Small intestine (tissue), 7 donors: ENCODE measurements around the gene BFSP2. TPM values are rescaled to one million over a fixed set of nuclear protein-coding genes. Genes with fewer than 3 reads are reported as not detected.
"Not testable (repeated sequence)": the region's sequence is repeated elsewhere in the genome, so short reads cannot be mapped to it uniquely, and the experiment has no call there.

Source experiments
- DNase-seq, 2 donors: peaks; one replicate each; pipeline versions ENCODE4 v3.0.0 to v3.0.0-alpha.2; 2013
- FAIRE-seq: peaks from 2 replicates; lab custom pipeline; 2012; peaks lifted over from hg19 to GRCh38; lab: Jason Lieb, UNC
- H3K27ac ChIP-seq, 3 donors: one replicate each; pipeline ENCODE4 v1.5.1; 2013; ENCODE audit warnings: low read length in 2 of 3, mild to moderate bottlenecking in 2 of 3, control low read depth in 1 of 3, inconsistent platforms in 1 of 3, low read depth in 1 of 3, moderate library complexity in 1 of 3
- H3K27me3 ChIP-seq, 3 donors: one replicate each; pipeline ENCODE4 v1.6.1; 2013; ENCODE audit warnings: low read length in 3 of 3, inconsistent platforms in 1 of 3; ENCODE audit not compliant: control insufficient read depth in 3 of 3, insufficient read depth in 3 of 3
- H3K36me3 ChIP-seq, 3 donors: one replicate each; pipeline ENCODE4 v1.6.1; 2013; ENCODE audit warnings: low read length in 3 of 3, inconsistent platforms in 1 of 3, low read depth in 1 of 3, mild to moderate bottlenecking in 1 of 3, moderate library complexity in 1 of 3; ENCODE audit not compliant: control insufficient read depth in 3 of 3, insufficient read depth in 2 of 3
- H3K4me1 ChIP-seq, 3 donors: one replicate each; pipeline ENCODE4 v1.6.1; 2013; ENCODE audit warnings: low read length in 2 of 3, inconsistent platforms in 1 of 3, low read depth in 1 of 3, mild to moderate bottlenecking in 1 of 3, moderate library complexity in 1 of 3; ENCODE audit not compliant: control insufficient read depth in 3 of 3, insufficient read depth in 2 of 3
- H3K4me3 ChIP-seq, 3 donors: one replicate each; pipeline ENCODE4 v1.5.1; 2013; ENCODE audit warnings: low read length in 3 of 3, control low read depth in 1 of 3, inconsistent platforms in 1 of 3, low read depth in 1 of 3, mild to moderate bottlenecking in 1 of 3, moderate library complexity in 1 of 3
- H3K9me3 ChIP-seq, 2 donors: one replicate each; pipeline ENCODE4 v1.6.1; 2013; ENCODE audit warnings: low read depth in 1 of 2, low read length in 1 of 2; ENCODE audit not compliant: control insufficient read depth in 2 of 2, insufficient read depth in 1 of 2
- WGBS, 3 donors: extraction: QIAGEN DNeasy Blood & Tissue Kit; methylation state at CpG; one replicate each; pipeline ENCODE4 v1.1.7; 2013; 5-methylcytosine and 5-hydroxymethylcytosine counted together
- polyA plus RNA-seq, 4 donors: library from polyadenylated mRNA; stranded (reverse) in 3 of 4; unstranded in 1 of 4; fragments of 200-250 nt in 3 of 4; fragments of 120-200 nt in 1 of 4; gene quantifications; one replicate each; pipeline versions ENCODE4 v1.2.1 to v1.2.3, GENCODE V29; 2013
- donor health status: healthy with polysubstance abuse.
- donor health status: control.
- donor health status: control.
- donor health status: Bipolar disorder and iron deficiency.
- donor health status: healthy.

The BFSP2 gene
- polyA plus RNA-seq, 4 donors, result 1.3 TPM; not detected in 3

DNA sequence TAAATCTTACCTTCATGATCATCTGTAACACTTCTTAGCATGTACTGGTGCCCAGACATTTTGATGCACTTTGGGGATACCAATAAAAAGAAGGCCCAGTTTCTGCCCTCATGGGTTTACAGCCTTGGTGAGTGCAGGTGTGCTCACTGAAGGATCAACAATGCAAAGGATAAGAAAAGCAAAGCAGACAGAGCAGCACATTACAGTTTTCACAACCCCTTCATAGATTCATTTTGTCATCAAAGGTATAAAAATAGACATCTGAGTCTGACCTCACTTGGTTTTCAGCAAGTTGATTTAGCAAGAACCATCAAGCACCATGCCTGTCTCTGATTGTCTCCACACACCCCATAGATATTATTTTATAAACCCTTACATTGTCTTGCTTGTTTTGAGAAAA, 77.6 kb downstream of the BFSP2 start:
- no peaks in the 10 kb centered on the region for H3K9me3 ChIP-seq
- FAIRE-seq (no peak), DNase-seq (no peak)
- peak overlapping the region in 1 of 3 donors; percentile 67 for H3K27ac ChIP-seq
- H3K36me3 ChIP-seq, result no peaks in the 10 kb centered on the region
- peaks cover 0 to 15% (median 6%) of the 10 kb centered on the region in 3 donors for H3K4me1 ChIP-seq
- no peak overlapping the region for H3K4me3 ChIP-seq
- no peaks in the 10 kb centered on the region for H3K27me3 ChIP-seq

DNA sequence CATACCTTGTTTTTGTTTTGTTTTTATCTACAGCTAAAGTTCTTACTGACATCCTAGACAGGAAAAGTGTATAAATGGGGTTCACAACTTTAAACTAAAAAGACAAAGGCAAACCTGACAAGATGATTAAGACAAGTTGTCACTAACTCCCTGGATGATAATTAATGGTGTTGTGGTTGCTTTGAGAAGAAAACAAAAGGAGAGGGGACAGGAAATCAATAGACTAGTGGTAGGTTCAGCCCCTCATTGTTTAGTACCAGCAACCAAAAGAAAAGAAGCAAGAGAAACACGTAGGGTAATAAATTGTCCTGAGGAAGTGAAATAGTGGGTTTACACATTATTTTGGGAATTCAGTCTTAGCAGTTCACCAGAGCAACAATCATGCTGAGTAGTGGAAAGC, 78.8 kb downstream of the BFSP2 start:
- Histone ChIP-seq H3K4me1 (peaks cover 0 to 15% (median 4%) of the 10 kb centered on the region in 3 donors), H3K4me3 (no peak overlapping the region), H3K27ac (no peak overlapping the region), H3K36me3 (no peaks in the 10 kb centered on the region), H3K27me3 (no peaks in the 10 kb centered on the region), H3K9me3 (no peaks in the 10 kb centered on the region)
- DNase-seq (no peak), FAIRE-seq (no peak)
- WGBS, 3 donors, result 52 to 74% (median 62%) methylated on average over 1 of the region's 1 CpG

DNA sequence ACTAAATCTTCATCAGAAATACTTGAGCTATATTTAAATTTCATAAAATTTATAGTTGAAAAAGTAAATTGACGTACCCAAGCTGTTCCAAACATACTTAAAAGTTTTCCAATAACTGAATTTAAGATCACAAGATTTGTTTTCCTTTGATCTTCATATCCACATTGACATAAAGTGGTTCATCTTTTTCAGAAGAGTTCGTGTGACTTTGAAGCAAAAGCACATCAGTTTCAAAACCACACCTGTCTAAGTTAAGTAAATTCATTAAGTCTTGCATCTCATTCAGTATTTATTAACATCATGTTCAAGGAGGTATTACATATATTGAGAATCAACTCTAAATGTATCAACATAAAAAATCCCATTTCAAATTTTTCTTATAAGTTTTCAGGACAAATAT, 79.5 kb downstream of the BFSP2 start:
- FAIRE-seq (no peak), DNase-seq (no peak)
- H3K9me3 ChIP-seq, result no peaks in the 10 kb centered on the region
- H3K27me3 ChIP-seq, result no peaks in the 10 kb centered on the region
- no peak overlapping the region for H3K4me3 ChIP-seq
- H3K27ac ChIP-seq, result no peak overlapping the region
- 84 to 88% (median 87%) methylated on average over 2 of the region's 2 CpGs for WGBS, 3 donors
- no peaks in the 10 kb centered on the region for H3K36me3 ChIP-seq
- peaks cover 0 to 11% (median 0%) of the 10 kb centered on the region in 3 donors for H3K4me1 ChIP-seq

DNA sequence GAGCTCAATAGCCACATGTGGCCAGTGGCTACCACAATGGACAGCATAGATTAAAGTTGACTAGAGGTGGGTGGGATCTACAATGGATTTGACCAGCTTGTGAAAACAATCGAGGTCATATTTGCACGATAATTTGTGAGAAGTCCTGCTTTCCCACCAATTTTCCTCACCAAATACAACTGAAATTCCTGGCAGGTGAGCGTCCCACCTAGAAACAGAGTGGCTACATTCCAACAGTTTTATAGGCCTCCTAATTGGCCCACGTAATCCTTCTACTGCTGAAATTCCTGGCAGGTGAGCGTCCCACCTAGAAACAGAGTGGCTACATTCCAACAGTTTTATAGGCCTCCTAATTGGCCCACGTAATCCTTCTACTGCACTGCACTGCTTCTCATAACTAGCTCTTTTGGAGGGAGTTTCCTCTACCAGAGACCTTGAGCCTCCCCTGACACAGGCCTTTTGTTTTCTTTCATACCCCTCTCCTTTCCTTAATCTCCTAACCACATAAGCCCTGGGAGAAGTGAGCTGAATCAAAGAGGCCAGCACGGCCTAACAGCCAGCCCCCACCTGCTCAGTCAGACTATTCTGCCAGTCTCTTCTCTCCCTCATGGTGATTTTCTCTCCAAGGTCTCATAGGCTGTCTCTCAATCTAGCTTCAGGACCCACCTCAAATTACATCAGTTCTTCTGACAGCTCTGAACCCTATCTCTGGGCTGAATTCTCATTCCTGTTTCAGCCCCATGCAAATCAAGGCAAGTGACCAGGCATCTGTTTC, 80.2 kb downstream of the BFSP2 start:
- peak overlapping the region in 1 of 3 donors; percentile 62 for H3K27ac ChIP-seq

DNA sequence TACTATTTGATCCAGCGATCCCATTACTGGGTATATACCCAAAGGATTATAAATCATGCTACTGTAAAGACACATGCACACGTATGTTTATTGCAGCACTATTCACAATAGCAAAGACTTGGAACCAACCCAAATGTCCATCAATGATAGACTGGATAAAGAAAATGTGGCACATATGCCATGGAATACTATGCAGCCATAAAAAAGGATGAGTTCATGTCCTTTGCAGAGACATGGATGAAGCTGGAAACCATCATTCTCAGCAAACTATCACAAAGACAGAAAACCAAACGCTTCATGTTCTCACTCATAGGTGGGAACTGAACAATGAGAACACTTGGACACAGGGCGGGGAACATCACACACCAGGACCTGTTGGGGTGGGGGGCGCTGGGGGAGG, 82.6 kb downstream of the BFSP2 start:
- H3K4me1 ChIP-seq, DNase-seq, H3K27me3 ChIP-seq, H3K4me3 ChIP-seq, FAIRE-seq, H3K27ac ChIP-seq, H3K36me3 ChIP-seq: not testable (repeated sequence)
- WGBS, 3 donors, result 77 to 89% (median 79%) methylated on average over 5 of the region's 5 CpGs
- H3K9me3 ChIP-seq, result peaks cover 3 to 13% of the 10 kb centered on the region in 2 donors

More for the DNA sequence above, 80.2 kb downstream of the BFSP2 start:
- no peaks in the 10 kb centered on the region for H3K36me3 ChIP-seq
- H3K27me3 ChIP-seq, result no peaks in the 10 kb centered on the region
- FAIRE-seq (no peak), DNase-seq (peak; percentile 44 to 55)
- peaks cover 0 to 7% (median 0%) of the 10 kb centered on the region in 3 donors for H3K4me1 ChIP-seq
- 14 to 64% (median 51%) methylated on average over 7 of the region's 7 CpGs for WGBS, 3 donors
- H3K9me3 ChIP-seq, result no peaks in the 10 kb centered on the region
- H3K4me3 ChIP-seq, result no peak overlapping the region

DNA sequence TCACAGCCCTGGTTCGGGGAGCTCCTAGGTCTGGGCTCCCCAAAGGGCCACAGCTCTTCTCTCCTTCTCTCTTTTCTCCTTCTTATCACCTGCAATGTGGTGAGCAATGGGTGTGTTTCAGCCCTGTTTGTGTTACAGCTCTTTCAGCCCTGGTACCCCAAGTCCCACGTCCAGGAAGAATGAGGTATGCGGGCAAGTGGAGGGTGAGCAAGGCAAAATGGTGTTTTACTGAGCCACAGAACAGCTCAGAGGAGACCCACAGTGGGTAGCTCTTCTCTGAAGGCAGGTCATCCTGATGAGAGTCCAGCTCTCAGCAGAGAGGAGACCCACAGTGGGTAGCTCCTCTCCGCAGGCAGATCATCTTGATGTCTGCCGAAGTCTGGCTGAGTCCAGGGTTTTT, 86.8 kb downstream of the BFSP2 start:
- no peak for FAIRE-seq

DNA sequence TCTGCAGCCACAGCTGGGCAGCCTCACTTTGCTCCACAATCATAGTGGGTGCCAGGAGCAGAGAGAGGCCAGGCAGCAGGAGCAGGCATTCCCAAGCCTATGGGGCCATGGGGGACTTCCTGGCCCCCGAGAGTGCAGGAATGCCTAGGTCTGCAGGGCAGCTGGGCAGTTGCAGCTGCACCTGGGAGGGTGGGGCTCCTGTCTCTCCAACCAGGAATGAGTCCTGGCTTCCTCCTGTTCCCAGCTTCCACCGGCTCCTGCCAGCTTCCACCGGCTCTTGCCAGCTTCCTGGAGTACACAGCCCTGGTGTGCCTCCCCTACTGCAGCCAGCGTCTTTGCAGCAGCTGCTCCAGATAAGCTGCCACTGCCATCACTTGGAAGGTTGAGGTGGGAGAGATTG, 87.3 kb downstream of the BFSP2 start:
- no peak overlapping the region for H3K4me3 ChIP-seq
- H3K27me3 ChIP-seq, result no peaks in the 10 kb centered on the region
- H3K9me3 ChIP-seq, result peaks cover 3 to 14% of the 10 kb centered on the region in 2 donors
- H3K36me3 ChIP-seq, result no peaks in the 10 kb centered on the region
- H3K27ac ChIP-seq, result no peak overlapping the region
- FAIRE-seq (no peak), DNase-seq (no peak)
- no peaks in the 10 kb centered on the region for H3K4me1 ChIP-seq
- 18 to 62% (median 46%) methylated on average over 4 of the region's 4 CpGs for WGBS, 3 donors

More for the DNA sequence above, 86.8 kb downstream of the BFSP2 start:
- H3K27ac ChIP-seq, result no peak overlapping the region
- no peaks in the 10 kb centered on the region for H3K36me3 ChIP-seq
- H3K4me3 ChIP-seq, result no peak overlapping the region
- no peaks in the 10 kb centered on the region for H3K4me1 ChIP-seq
- peaks cover 3 to 14% of the 10 kb centered on the region in 2 donors for H3K9me3 ChIP-seq
- no peaks in the 10 kb centered on the region for H3K27me3 ChIP-seq
- no peak for DNase-seq
- WGBS, 3 donors, result 97% methylated on average over 5 of the region's 5 CpGs

DNA sequence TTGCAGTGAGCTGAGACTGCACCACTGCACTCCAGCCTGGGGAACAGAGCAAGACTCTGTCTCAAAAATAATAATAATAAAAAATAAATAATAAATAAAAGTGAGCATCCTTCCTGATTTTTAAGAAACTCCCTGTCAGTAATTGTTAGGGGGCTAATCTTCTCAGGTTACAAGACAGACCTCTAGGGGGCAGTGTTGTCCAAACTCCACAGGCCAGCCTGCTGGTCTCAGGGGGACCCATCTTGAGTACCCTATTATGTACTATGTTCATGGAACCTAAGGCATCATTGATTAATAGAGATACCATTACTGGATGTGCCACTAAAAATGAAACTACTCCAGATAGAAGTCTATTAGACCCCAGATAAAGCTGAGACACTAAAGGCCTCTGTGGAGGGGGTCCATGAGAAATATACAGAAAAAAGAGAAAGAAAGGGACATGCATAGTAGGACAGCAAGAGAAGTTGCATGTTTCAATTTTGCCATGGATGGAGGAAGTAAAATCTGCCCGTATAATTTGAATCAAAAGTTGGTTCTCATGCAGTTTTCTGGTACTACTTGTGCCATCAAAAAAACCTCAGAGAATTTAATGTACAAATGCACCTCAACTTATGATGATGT, 88.2 kb downstream of the BFSP2 start:
- H3K4me3 ChIP-seq, result no peak overlapping the region
- FAIRE-seq, result no peak
- H3K27me3 ChIP-seq, result no peaks in the 10 kb centered on the region
- DNase-seq, result no peak
- H3K9me3 ChIP-seq, result peaks cover 3 to 14% of the 10 kb centered on the region in 2 donors
- no peaks in the 10 kb centered on the region for H3K36me3 ChIP-seq
- no peak overlapping the region for H3K27ac ChIP-seq
- no peaks in the 10 kb centered on the region for H3K4me1 ChIP-seq
- 30 to 81% (median 70%) methylated on average over 1 of the region's 1 CpG for WGBS, 3 donors
